ENCODE measurements around the gene UNC5A. TPM values are rescaled to one million over a fixed set of nuclear protein-coding genes. Genes with fewer than 3 reads are reported as not detected.

UNC5A gene
- total RNA-seq, 6 experiments from 2014 or later: not detected

- no peaks in the 10 kb centered on the region for H3K9me3 Mint-ChIP-seq
- H3K4me1 Mint-ChIP-seq (ENCODE audit: low read depth): no peaks in the 10 kb centered on the region
Measured at GRCh38 chr5:176836811-176837706, 26.7 kb downstream of the UNC5A start.

GRCh38 chr5:176837707-176838115, 27.4 kb downstream of the UNC5A start:
- Mint-ChIP-seq H3K4me1 (ENCODE audit: low read depth) (no peaks in the 10 kb centered on the region), H3K36me3 (ENCODE audit: low read depth) (no peaks in the 10 kb centered on the region), H3K4me3 (no peak overlapping the region), H3K27ac (no peak overlapping the region), H3K27me3 (ENCODE audit: insufficient read depth) (peaks cover 56% of the 10 kb centered on the region), H3K9me3 (no peaks in the 10 kb centered on the region)
- DNase-seq: peak; percentile 77
- TF ChIP-seq CTCF (IDR thresholded peaks at IDR 0.05): no peak

More at GRCh38 chr5:176836811-176837706, 26.7 kb downstream of the UNC5A start:
- DNase-seq: no peak
- no peaks in the 10 kb centered on the region for H3K36me3 Mint-ChIP-seq (ENCODE audit: low read depth)
- H3K4me3 Mint-ChIP-seq: no peak overlapping the region
- H3K27ac Mint-ChIP-seq: no peak overlapping the region
- no peak for TF ChIP-seq CTCF (IDR thresholded peaks at IDR 0.05)
- peaks cover 58% of the 10 kb centered on the region for H3K27me3 Mint-ChIP-seq (ENCODE audit: insufficient read depth)

GRCh38 chr5:176843673-176844072, 33.3 kb downstream of the UNC5A start:
- H3K4me1 Mint-ChIP-seq (ENCODE audit: low read depth): peaks cover 8% of the 10 kb centered on the region
- H3K27me3 Mint-ChIP-seq (ENCODE audit: insufficient read depth): peaks cover 38% of the 10 kb centered on the region
- H3K27ac Mint-ChIP-seq: no peak overlapping the region
- H3K9me3 Mint-ChIP-seq: no peaks in the 10 kb centered on the region
- DNase-seq: no peak
- H3K4me3 Mint-ChIP-seq: no peak overlapping the region
- H3K36me3 Mint-ChIP-seq (ENCODE audit: low read depth): no peaks in the 10 kb centered on the region
- no peak for TF ChIP-seq CTCF (IDR thresholded peaks at IDR 0.05)

GRCh38 chr5:176844281-176844680, 33.9 kb downstream of the UNC5A start:
- H3K4me1 Mint-ChIP-seq (ENCODE audit: low read depth): peaks cover 8% of the 10 kb centered on the region

GRCh38 chr5:176844706-176845391, 34.5 kb downstream of the UNC5A start:
- Mint-ChIP-seq H3K4me3 (peak overlapping the region; percentile 64; the same call in 1 of the 2 replicates), H3K9me3 (no peaks in the 10 kb centered on the region), H3K27me3 (ENCODE audit: insufficient read depth) (peaks cover 37% of the 10 kb centered on the region), H3K4me1 (ENCODE audit: low read depth) (peaks cover 8% of the 10 kb centered on the region), H3K27ac (no peak overlapping the region), H3K36me3 (ENCODE audit: low read depth) (no peaks in the 10 kb centered on the region)
- no peak for TF ChIP-seq CTCF (IDR thresholded peaks at IDR 0.05)
- DNase-seq: peak; percentile 17

More at GRCh38 chr5:176844281-176844680, 33.9 kb downstream of the UNC5A start:
- DNase-seq: no peak
- no peak for TF ChIP-seq CTCF (IDR thresholded peaks at IDR 0.05)
- no peaks in the 10 kb centered on the region for H3K9me3 Mint-ChIP-seq
- H3K27me3 Mint-ChIP-seq (ENCODE audit: insufficient read depth): peaks cover 35% of the 10 kb centered on the region
- no peaks in the 10 kb centered on the region for H3K36me3 Mint-ChIP-seq (ENCODE audit: low read depth)
- H3K27ac Mint-ChIP-seq: no peak overlapping the region
- H3K4me3 Mint-ChIP-seq: no peak overlapping the region

All from HFFc6 (cell line).